Skeletal muscle satellite cell (primary cell): ENCODE data around the gene CSHL1.

Source experiments
- H3K27me3 ChIP-seq: 2 replicates; pipeline ENCODE4 v1.7.0; 2013; ENCODE audit warnings: low read length; ENCODE audit not compliant: control insufficient read depth, insufficient read depth
- H3K36me3 ChIP-seq: 2 replicates; pipeline ENCODE4 v1.7.0; 2013; ENCODE audit warnings: mild to moderate bottlenecking, control low read depth, low read length; ENCODE audit not compliant: insufficient read depth
- H3K4me1 ChIP-seq: 2 replicates; pipeline ENCODE4 v1.7.0; 2013; ENCODE audit warnings: low read length; ENCODE audit not compliant: control insufficient read depth, insufficient read depth
- H3K4me2 ChIP-seq: 2 replicates; pipeline ENCODE4 v1.7.0; 2013; ENCODE audit warnings: mild to moderate bottlenecking, low read length
- H3K4me3 ChIP-seq: 2 replicates; pipeline ENCODE4 v1.7.0; 2013; ENCODE audit warnings: low read length
- H3K9ac ChIP-seq: 2 replicates; pipeline ENCODE4 v1.7.0; 2013; ENCODE audit warnings: mild to moderate bottlenecking, low read depth, low read length, moderate library complexity
- H3K9me3 ChIP-seq: replicated peaks from 2 replicates; pipeline ENCODE4 v1.7.0; 2013; ENCODE audit warnings: mild to moderate bottlenecking, control low read depth, low read length

CSHL1 gene

DNA sequence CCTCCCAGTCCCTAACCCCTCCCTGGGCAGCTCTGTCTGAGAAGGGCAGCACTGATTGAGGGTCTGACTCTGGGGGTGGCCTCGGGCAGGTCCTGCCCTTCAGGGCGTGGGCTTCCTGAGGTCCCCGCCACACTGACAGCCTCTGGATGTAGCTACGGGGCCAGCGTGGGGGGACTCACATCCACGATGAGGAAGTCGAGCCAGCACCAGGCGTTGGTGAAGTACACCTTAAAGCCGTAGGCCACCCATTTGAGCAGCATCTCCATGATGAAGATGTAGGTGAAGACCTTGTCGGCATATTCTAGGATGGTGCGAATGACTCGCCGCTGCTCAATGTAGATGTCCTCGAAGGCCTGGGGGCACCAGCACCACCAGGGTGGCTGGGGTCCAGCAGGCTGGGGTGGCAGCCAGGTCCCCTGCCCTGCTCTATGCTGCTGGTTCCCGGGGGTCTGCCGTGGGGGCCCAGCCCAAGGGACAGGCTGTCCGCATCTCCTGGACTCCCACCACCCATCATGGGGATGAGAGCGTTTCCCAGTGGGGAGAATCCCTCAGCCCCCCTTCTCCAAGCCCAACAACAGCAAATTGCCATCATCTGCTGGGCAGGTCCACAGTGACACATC lies 36.8 kb upstream of the CSHL1 start:
- Histone ChIP-seq H3K9ac (no peak overlapping the region), H3K4me1 (no peaks in the 10 kb centered on the region), H3K4me3 (no peak overlapping the region)

GRCh38 chr17:63946440-63947363 lies 35.6 kb upstream of the CSHL1 start:
- no peak overlapping the region for H3K4me3 ChIP-seq
- no peaks in the 10 kb centered on the region for H3K4me1 ChIP-seq
- H3K9ac ChIP-seq = no peak overlapping the region

More for the DNA sequence above, 36.8 kb upstream of the CSHL1 start:
- no peaks in the 10 kb centered on the region for H3K36me3 ChIP-seq
- H3K9me3 ChIP-seq = no peaks in the 10 kb centered on the region
- peaks cover 26% of the 10 kb centered on the region for H3K27me3 ChIP-seq
- no peak overlapping the region for H3K4me2 ChIP-seq

GRCh38 chr17:63945784-63946439 lies 34.9 kb upstream of the CSHL1 start:
- H3K9me3 ChIP-seq = no peaks in the 10 kb centered on the region
- no peaks in the 10 kb centered on the region for H3K36me3 ChIP-seq
- no peaks in the 10 kb centered on the region for H3K4me1 ChIP-seq
- H3K4me2 ChIP-seq = no peak overlapping the region
- H3K27me3 ChIP-seq = peaks cover 27% of the 10 kb centered on the region
- no peak overlapping the region for H3K4me3 ChIP-seq
- H3K9ac ChIP-seq = no peak overlapping the region

More at GRCh38 chr17:63946440-63947363, 35.6 kb upstream of the CSHL1 start:
- Histone ChIP-seq H3K36me3 (no peaks in the 10 kb centered on the region), H3K9me3 (no peaks in the 10 kb centered on the region), H3K27me3 (peaks cover 29% of the 10 kb centered on the region), H3K4me2 (no peak overlapping the region)

- no peak overlapping the region for H3K9ac ChIP-seq
- H3K4me3 ChIP-seq = no peak overlapping the region
- H3K27me3 ChIP-seq = peaks cover 24% of the 10 kb centered on the region
- no peaks in the 10 kb centered on the region for H3K36me3 ChIP-seq
- no peaks in the 10 kb centered on the region for H3K4me1 ChIP-seq
- H3K9me3 ChIP-seq = no peaks in the 10 kb centered on the region
- no peak overlapping the region for H3K4me2 ChIP-seq
Observed at GRCh38 chr17:63944736-63945499, 33.9 kb upstream of the CSHL1 start.

GRCh38 chr17:63943745-63944144 lies 32.7 kb upstream of the CSHL1 start:
- no peak overlapping the region for H3K9ac ChIP-seq
- peaks cover 18% of the 10 kb centered on the region for H3K27me3 ChIP-seq
- H3K4me2 ChIP-seq = no peak overlapping the region
- no peaks in the 10 kb centered on the region for H3K36me3 ChIP-seq
- no peaks in the 10 kb centered on the region for H3K4me1 ChIP-seq
- H3K4me3 ChIP-seq = no peak overlapping the region
- no peaks in the 10 kb centered on the region for H3K9me3 ChIP-seq

DNA sequence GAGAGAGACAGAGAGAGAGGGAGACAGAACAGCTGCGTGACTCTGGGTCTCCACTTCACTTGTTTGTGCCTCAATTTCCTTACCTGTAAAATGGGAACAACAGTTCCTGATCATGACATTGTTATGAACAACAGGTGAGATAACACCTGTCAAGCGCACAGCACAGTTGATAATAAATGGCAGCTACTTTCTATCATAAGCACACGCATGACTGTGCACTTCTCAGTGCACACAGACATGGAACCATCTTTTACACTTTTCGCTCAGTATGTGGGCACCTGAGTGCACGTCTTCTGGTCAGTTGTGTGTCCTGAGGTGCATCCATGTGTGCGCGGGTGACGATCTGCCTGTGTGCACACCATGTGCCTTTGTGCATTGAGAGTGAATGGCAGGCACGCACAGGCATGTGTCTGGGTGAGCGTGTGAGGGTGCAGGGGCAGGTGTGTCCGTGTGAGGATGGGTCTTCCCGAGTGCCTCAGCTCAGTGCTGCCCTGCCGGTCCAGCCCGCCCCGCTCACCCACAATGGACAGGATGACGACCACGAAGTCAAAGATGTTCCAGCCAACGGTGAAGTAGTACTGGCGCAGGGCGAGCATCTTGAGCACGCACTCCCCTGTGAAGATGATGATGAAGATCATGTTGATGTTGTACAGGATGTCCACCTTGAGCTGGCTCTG lies 31.4 kb upstream of the CSHL1 start:
- H3K9me3 ChIP-seq = no peaks in the 10 kb centered on the region
- H3K36me3 ChIP-seq = no peaks in the 10 kb centered on the region
- no peak overlapping the region for H3K4me2 ChIP-seq
- peaks cover 21% of the 10 kb centered on the region for H3K27me3 ChIP-seq
- no peaks in the 10 kb centered on the region for H3K4me1 ChIP-seq
- no peak overlapping the region for H3K4me3 ChIP-seq
- no peak overlapping the region for H3K9ac ChIP-seq

GRCh38 chr17:63941751-63942150 lies 30.7 kb upstream of the CSHL1 start:
- Histone ChIP-seq H3K4me2 (no peak overlapping the region), H3K9ac (no peak overlapping the region), H3K4me3 (no peak overlapping the region), H3K36me3 (no peaks in the 10 kb centered on the region), H3K9me3 (no peaks in the 10 kb centered on the region), H3K27me3 (peaks cover 21% of the 10 kb centered on the region), H3K4me1 (no peaks in the 10 kb centered on the region)

GRCh38 chr17:63941162-63941561 lies 30.1 kb upstream of the CSHL1 start:
- Histone ChIP-seq H3K27me3 (peaks cover 23% of the 10 kb centered on the region), H3K4me2 (no peak overlapping the region), H3K4me3 (no peak overlapping the region), H3K9ac (no peak overlapping the region), H3K9me3 (no peaks in the 10 kb centered on the region), H3K4me1 (no peaks in the 10 kb centered on the region), H3K36me3 (no peaks in the 10 kb centered on the region)

GRCh38 chr17:63940584-63940983 lies 29.5 kb upstream of the CSHL1 start:
- no peak overlapping the region for H3K4me3 ChIP-seq
- H3K9me3 ChIP-seq = no peaks in the 10 kb centered on the region
- H3K27me3 ChIP-seq = peaks cover 24% of the 10 kb centered on the region

GRCh38 chr17:63939884-63940283 lies 28.8 kb upstream of the CSHL1 start:
- H3K27me3 ChIP-seq = peaks cover 31% of the 10 kb centered on the region
- no peaks in the 10 kb centered on the region for H3K9me3 ChIP-seq
- no peak overlapping the region for H3K9ac ChIP-seq
- no peak overlapping the region for H3K4me2 ChIP-seq
- no peak overlapping the region for H3K4me3 ChIP-seq
- no peaks in the 10 kb centered on the region for H3K4me1 ChIP-seq
- no peaks in the 10 kb centered on the region for H3K36me3 ChIP-seq

More at GRCh38 chr17:63940584-63940983, 29.5 kb upstream of the CSHL1 start:
- Histone ChIP-seq H3K9ac (no peak overlapping the region), H3K4me1 (no peaks in the 10 kb centered on the region), H3K36me3 (no peaks in the 10 kb centered on the region), H3K4me2 (no peak overlapping the region)
